Stomach (tissue), 9 donors: ENCODE results near the gene PPP3R2. TPM values are rescaled to one million over a fixed set of nuclear protein-coding genes. Genes with fewer than 3 reads are reported as not detected.

Source experiments
- DNase-seq, 2 donors: peaks; one replicate each; pipeline versions ENCODE4 v3.0.0 to v3.0.0-alpha.2; 2013 to 2019
- H3K27ac ChIP-seq, 5 donors: fragments of 200-600 bp in 4 of 5; sonication (generic) in 4 of 5; one replicate each; pipeline ENCODE4 v1.5.1; 2013 to 2019; ENCODE audit warnings: mild to moderate bottlenecking in 1 of 5, moderate library complexity in 1 of 5
- H3K27me3 ChIP-seq, 3 donors: fragments of 200-600 bp; sonication (generic); one replicate each; pipeline ENCODE4 v1.5.1; 2017 to 2019; ENCODE audit warnings: mixed run types in 1 of 3
- H3K36me3 ChIP-seq, 4 donors: fragments of 200-600 bp; sonication (generic); 1 replicate in 3 of 4; 2 replicates in 1 of 4; pipeline ENCODE4 v1.5.1; 2016 to 2019
- H3K4me1 ChIP-seq, 4 donors: fragments of 200-600 bp; sonication (generic); one replicate each; pipeline ENCODE4 v1.5.1; 2016 to 2019
- H3K4me3 ChIP-seq, 4 donors: fragments of 200-600 bp; sonication (generic) in 3 of 4; one replicate each; pipeline ENCODE4 v1.5.1; 2016 to 2019; ENCODE audit warnings: mild to moderate bottlenecking in 1 of 4
- H3K9me3 ChIP-seq, 4 donors: fragments of 200-600 bp; sonication (generic); one replicate each; pipeline ENCODE4 v1.5.1; 2016 to 2019
- CTCF ChIP-seq, 7 experiments: fragments of 450-650 bp in 4 of 7; fragments of 200-600 bp in 3 of 7; sonication (generic) in 3 of 7; IDR thresholded peaks; one replicate each; pipeline ENCODE4 v1.5.1; 2016 to 2019; ENCODE audit warnings: antibody characterized with exemption in 7 of 7, control low read depth in 2 of 7, mild to moderate bottlenecking in 1 of 7
- EP300 ChIP-seq: sonication (generic); formaldehyde crosslinking; IDR thresholded peaks from one replicate; pipeline ENCODE4 v1.6.1; 2017; ENCODE audit warnings: antibody characterized with exemption
- POLR2A ChIP-seq, 4 donors: fragments of 450-650 bp; IDR thresholded peaks; one replicate each; pipeline ENCODE4 v1.6.1; 2016; ENCODE audit warnings: antibody characterized with exemption in 4 of 4, control low read depth in 2 of 4, mild to moderate bottlenecking in 1 of 4, moderate library complexity in 1 of 4
- POLR2AphosphoS5 ChIP-seq, 3 donors: sonication (generic); formaldehyde crosslinking; IDR thresholded peaks; one replicate each; pipeline ENCODE4 v1.6.1; 2016; ENCODE audit warnings: antibody characterized with exemption in 3 of 3
- WGBS, 5 donors: extraction: QIAGEN DNeasy Blood & Tissue Kit in 3 of 5; methylation state at CpG; one replicate each; pipeline versions ENCODE4 v1.1.5 to v1.1.7; 2013 to 2018; 5-methylcytosine and 5-hydroxymethylcytosine counted together
- intact Hi-C: fragments of 100-400 bp; cut with DNase I; formaldehyde crosslinking; loops from one replicate; pipeline ENCODE4 v1.15.1; 2023; ENCODE audit warnings: low total_unique reads
- polyA plus RNA-seq, 3 donors: library from polyadenylated mRNA; stranded (reverse); fragments of 200-250 nt; gene quantifications; one replicate each; pipeline ENCODE4 v1.2.3, GENCODE V29; 2013
- total RNA-seq, 5 donors: library from RNA; depleted of rRNA; stranded (reverse); fragments of >200 nt; gene quantifications; one replicate each; pipeline versions ENCODE4 v1.1.0 to v1.2.3, GENCODE V29; 2014 to 2016
- donor health status: healthy with polysubstance abuse.
- donor health status: Bipolar disorder and iron deficiency.
- donor health status: healthy.

The PPP3R2 gene
- total and polyA plus RNA-seq, 8 donors = not detected

GRCh38 chr9:101618698-101619097 lies 23.9 kb upstream of the PPP3R2 start:
- H3K27me3 ChIP-seq = no peaks in the 10 kb centered on the region
- intact Hi-C loops = no loop called here
- no peak for DNase-seq
- H3K27ac ChIP-seq = no peak overlapping the region
- no peaks in the 10 kb centered on the region for H3K36me3 ChIP-seq
- TF ChIP-seq CTCF (IDR thresholded peaks at IDR 0.05) (no peak), POLR2A (IDR thresholded peaks at IDR 0.05) (no peak)
- no peak overlapping the region for H3K4me3 ChIP-seq
- H3K9me3 ChIP-seq = no peaks in the 10 kb centered on the region
- H3K4me1 ChIP-seq = no peaks in the 10 kb centered on the region

DNA sequence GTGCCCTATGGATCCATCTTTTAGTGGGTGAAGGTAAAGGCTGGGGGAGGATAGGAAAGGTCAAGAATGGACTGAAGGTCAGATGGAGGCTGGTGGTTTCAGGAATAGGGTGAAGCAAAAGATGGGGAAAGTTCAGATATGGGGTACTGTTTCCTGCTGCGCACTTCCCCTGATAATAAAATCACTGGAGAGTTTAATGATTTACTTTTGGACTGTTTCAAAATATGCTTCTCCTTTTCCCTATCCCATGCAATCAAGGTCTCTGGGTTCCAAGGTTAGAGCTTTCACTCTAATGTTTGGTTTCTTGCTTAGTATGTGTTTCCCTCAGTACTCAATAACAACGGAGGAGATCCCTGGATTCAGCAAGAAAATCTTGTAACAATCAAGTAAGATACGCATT lies 10.8 kb upstream of the PPP3R2 start:
- TF ChIP-seq CTCF (IDR thresholded peaks at IDR 0.05) = no peak
- no peak for TF ChIP-seq POLR2AphosphoS5 (IDR thresholded peaks at IDR 0.05)
- no peak for TF ChIP-seq EP300
- no peak for TF ChIP-seq POLR2A (IDR thresholded peaks at IDR 0.05)
- Histone ChIP-seq H3K36me3 (no peaks in the 10 kb centered on the region), H3K27me3 (peaks cover 0 to 6% (median 0%) of the 10 kb centered on the region in 3 donors), H3K27ac (no peak overlapping the region), H3K4me3 (no peak overlapping the region), H3K9me3 (no peaks in the 10 kb centered on the region), H3K4me1 (peaks cover 0 to 7% (median 0%) of the 10 kb centered on the region in 4 donors)
- no peak for DNase-seq
- intact Hi-C loops = no loop called here
- 74 to 86% (median 77%) methylated on average over 3 of the region's 3 CpGs for WGBS, 5 donors

DNA sequence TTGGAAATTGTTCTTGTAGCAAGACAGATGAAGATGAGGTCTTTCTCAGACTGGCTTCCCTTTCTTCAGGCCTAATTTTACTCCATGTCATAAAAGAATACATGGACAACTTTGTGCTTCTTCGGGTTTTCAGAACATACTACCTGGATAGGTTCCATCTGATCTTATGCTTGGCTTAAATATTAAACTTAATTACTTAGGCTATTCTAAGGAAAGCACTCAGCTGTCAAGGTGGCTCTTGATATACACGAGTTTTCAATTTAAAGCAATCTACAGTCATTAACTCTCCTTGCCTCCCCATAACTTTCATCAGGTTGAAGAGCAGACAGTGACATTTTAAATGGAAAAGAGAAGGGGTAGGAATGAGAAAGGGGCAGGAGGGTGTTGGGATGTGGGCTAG lies 9.5 kb upstream of the PPP3R2 start:
- Histone ChIP-seq H3K27ac (no peak overlapping the region), H3K36me3 (no peaks in the 10 kb centered on the region), H3K4me1 (peaks cover 0 to 7% (median 0%) of the 10 kb centered on the region in 4 donors), H3K9me3 (no peaks in the 10 kb centered on the region), H3K27me3 (peaks cover 0 to 6% (median 0%) of the 10 kb centered on the region in 3 donors), H3K4me3 (no peak overlapping the region)
- intact Hi-C loops = no loop called here
- WGBS, 5 donors = 43 to 57% (median 49%) methylated on average over 2 of the region's 2 CpGs
- no peak for DNase-seq
- TF ChIP-seq POLR2A (IDR thresholded peaks at IDR 0.05) (no peak), CTCF (IDR thresholded peaks at IDR 0.05) (no peak), POLR2AphosphoS5 (IDR thresholded peaks at IDR 0.05) (no peak), EP300 (no peak)

DNA sequence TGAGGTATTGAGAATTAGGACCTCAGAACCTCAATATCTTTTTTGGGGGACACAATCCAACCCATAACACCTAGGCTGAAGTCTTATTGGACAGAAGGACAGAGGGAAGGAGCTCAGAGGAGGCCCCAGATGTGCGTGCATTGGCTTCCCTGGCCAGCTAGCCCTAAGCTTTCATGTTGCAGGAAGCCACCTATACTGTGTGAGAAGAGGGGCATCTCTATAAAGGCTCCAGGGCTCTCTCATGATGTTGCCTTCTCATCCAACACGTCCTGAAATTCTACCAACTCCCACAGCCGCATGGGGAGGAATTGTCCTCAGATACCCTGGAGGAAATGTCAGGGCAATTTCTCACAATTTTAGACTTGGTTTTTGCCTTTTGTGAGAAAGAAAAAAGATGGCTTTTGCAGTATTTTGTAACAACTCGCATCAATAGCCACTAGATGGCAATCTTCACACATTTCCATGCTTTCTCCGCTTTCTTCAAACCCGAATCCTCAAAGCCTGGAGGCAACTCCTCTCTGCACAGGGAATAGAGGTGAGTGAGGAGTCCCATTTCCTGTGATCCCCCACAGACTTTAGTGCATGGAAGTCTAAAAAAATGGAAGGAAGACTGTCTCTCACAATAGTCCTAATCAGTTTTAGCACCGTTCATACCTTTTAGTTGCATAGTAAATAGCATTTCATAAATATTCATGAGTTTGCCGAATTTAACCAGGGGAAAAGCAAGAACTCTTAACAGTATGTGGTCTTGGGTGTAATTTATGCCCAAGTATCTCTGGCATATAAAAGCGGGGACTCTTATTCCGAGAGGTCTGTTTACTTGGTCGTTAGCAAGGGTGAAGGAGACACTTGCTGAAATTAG lies 7.4 kb upstream of the PPP3R2 start:
- DNase-seq = peak in 1 of 2 donors; percentile 73
- TF ChIP-seq POLR2AphosphoS5 (IDR thresholded peaks at IDR 0.05) (no peak), CTCF (IDR thresholded peaks at IDR 0.05) (peak in 5 of 7 experiments; percentile 21 to 50 (median 37)), POLR2A (IDR thresholded peaks at IDR 0.05) (no peak)
- intact Hi-C loops = no loop called here
- 18 to 29% (median 21%) methylated on average over 11 of the region's 11 CpGs for WGBS, 5 donors
- Histone ChIP-seq H3K4me3 (no peak overlapping the region), H3K36me3 (no peaks in the 10 kb centered on the region), H3K4me1 (peaks cover 0 to 7% (median 0%) of the 10 kb centered on the region in 4 donors), H3K27ac (no peak overlapping the region), H3K27me3 (peaks cover 0 to 6% (median 0%) of the 10 kb centered on the region in 3 donors), H3K9me3 (no peaks in the 10 kb centered on the region)
